ENCODE measurements around the gene TTF2.
"Not testable (repeated sequence)": the region's sequence is repeated elsewhere in the genome, so short reads cannot be mapped to it uniquely, and the experiment has no call there.

The TTF2 gene

GRCh38 chr1:117116784-117117130 is 56.6 kb downstream of the TTF2 start:
- 93 to 98% methylated on average over 3 of the region's 3 CpGs for WGBS, 2 experiments
- peaks cover 14% of the 10 kb centered on the region for H3K4me1 ChIP-seq (ENCODE audit: control insufficient read depth, insufficient read depth, low read length)
- H3K27me3 ChIP-seq (ENCODE audit: control insufficient read depth, insufficient read depth, low read length, poor library complexity, severe bottlenecking): no peaks in the 10 kb centered on the region
- H3K4me3 ChIP-seq (ENCODE audit: insufficient read depth, low read depth, low read length): no peak overlapping the region
- no peak overlapping the region for H3K27ac ChIP-seq (ENCODE audit: insufficient read depth, low read depth, low read length, poor library complexity, severe bottlenecking)
- no peaks in the 10 kb centered on the region for H3K9me3 ChIP-seq (ENCODE audit: control insufficient read depth, low read length)
- H3K36me3 ChIP-seq (ENCODE audit: control insufficient read depth, insufficient read depth, low read length): peaks cover 40% of the 10 kb centered on the region

- 90 to 95% methylated on average over 2 of the region's 2 CpGs for WGBS, 2 experiments
- peaks cover 40% of the 10 kb centered on the region for H3K36me3 ChIP-seq (ENCODE audit: control insufficient read depth, insufficient read depth, low read length)
These were observed 57.6 kb downstream of the TTF2 start for GRCh38 chr1:117117697-117118096.

DNA sequence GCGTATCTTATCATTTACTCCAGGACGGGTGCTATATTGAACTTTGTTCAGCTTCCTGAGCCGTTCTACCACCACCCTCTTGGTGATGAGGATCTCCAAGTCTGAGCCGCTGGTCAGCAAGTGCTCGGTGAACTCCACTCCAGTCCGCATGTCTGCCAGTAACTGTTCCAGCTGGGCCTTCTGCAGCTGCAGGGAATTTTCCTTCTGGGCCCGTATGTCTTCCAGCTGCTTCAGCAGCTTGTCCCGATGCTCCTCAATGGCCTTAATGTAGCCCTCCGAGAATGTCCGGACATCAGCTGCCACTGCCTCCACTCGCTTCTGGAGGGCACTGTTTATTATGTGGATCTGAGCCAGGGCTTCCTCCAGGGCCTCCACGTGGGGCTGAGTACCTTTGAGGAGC is 58.0 kb downstream of the TTF2 start:
- peaks cover 40% of the 10 kb centered on the region for H3K36me3 ChIP-seq (ENCODE audit: control insufficient read depth, insufficient read depth, low read length)
- 92 to 93% methylated on average over 12 of the region's 12 CpGs for WGBS, 2 experiments

More at GRCh38 chr1:117117697-117118096, 57.6 kb downstream of the TTF2 start:
- Histone ChIP-seq H3K4me1 (ENCODE audit: control insufficient read depth, insufficient read depth, low read length) (peaks cover 19% of the 10 kb centered on the region), H3K27ac (ENCODE audit: insufficient read depth, low read depth, low read length, poor library complexity, severe bottlenecking) (no peak overlapping the region), H3K4me3 (ENCODE audit: insufficient read depth, low read depth, low read length) (no peak overlapping the region), H3K27me3 (ENCODE audit: control insufficient read depth, insufficient read depth, low read length, poor library complexity, severe bottlenecking) (no peaks in the 10 kb centered on the region), H3K9me3 (ENCODE audit: control insufficient read depth, low read length) (no peaks in the 10 kb centered on the region)

DNA sequence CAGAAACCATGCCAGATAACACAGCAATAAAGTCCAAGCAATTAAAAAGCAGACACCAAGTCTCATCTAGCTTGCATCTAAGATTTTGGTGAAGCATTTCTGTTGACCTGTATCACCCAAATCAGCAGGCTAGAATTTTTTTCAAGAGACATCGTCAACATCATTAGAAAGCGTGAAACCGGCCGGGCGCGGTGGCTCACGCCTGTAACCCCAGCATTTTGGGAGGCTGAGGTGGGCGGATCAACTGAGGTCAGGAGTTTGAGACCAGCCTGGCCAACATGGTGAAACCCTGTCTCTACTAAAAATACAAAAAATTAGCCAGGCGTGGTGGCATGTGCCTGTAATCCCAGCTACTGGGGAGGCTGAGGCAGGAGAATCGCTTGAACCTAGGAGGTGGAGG is 59.0 kb downstream of the TTF2 start:
- Histone ChIP-seq H3K4me1 (ENCODE audit: control insufficient read depth, insufficient read depth, low read length) (peaks cover 14% of the 10 kb centered on the region), H3K36me3 (ENCODE audit: control insufficient read depth, insufficient read depth, low read length) (peaks cover 33% of the 10 kb centered on the region)
- WGBS, 2 experiments: 89 to 95% methylated on average over 10 of the region's 10 CpGs
- H3K27me3 ChIP-seq (ENCODE audit: control insufficient read depth, insufficient read depth, low read length, poor library complexity, severe bottlenecking); H3K27ac ChIP-seq (ENCODE audit: insufficient read depth, low read depth, low read length, poor library complexity, severe bottlenecking); H3K9me3 ChIP-seq (ENCODE audit: control insufficient read depth, low read length); H3K4me3 ChIP-seq (ENCODE audit: insufficient read depth, low read depth, low read length): not testable (repeated sequence)

More for the DNA sequence above, 58.0 kb downstream of the TTF2 start:
- Histone ChIP-seq H3K27me3 (ENCODE audit: control insufficient read depth, insufficient read depth, low read length, poor library complexity, severe bottlenecking) (no peaks in the 10 kb centered on the region), H3K4me1 (ENCODE audit: control insufficient read depth, insufficient read depth, low read length) (peaks cover 19% of the 10 kb centered on the region), H3K4me3 (ENCODE audit: insufficient read depth, low read depth, low read length) (no peak overlapping the region), H3K27ac (ENCODE audit: insufficient read depth, low read depth, low read length, poor library complexity, severe bottlenecking) (no peak overlapping the region), H3K9me3 (ENCODE audit: control insufficient read depth, low read length) (no peaks in the 10 kb centered on the region)

- peaks cover 17% of the 10 kb centered on the region for H3K36me3 ChIP-seq (ENCODE audit: control insufficient read depth, insufficient read depth, low read length)
- WGBS, 2 experiments: 17 to 19% methylated on average over 29 of the region's 29 CpGs
- H3K4me3 ChIP-seq (ENCODE audit: insufficient read depth, low read depth, low read length): peak overlapping the region; percentile 37
These were observed 60.9 kb downstream of the TTF2 start for GRCh38 chr1:117120774-117121588.

GRCh38 chr1:117121589-117122329 is 61.6 kb downstream of the TTF2 start, which contains the start of gene TRIM45:
Gene TRIM45 (minus strand): TSS chr1:117121749. CDS start chr1:117121201, 548 bp downstream.
- Histone ChIP-seq H3K27me3 (ENCODE audit: control insufficient read depth, insufficient read depth, low read length, poor library complexity, severe bottlenecking) (no peaks in the 10 kb centered on the region), H3K4me3 (ENCODE audit: insufficient read depth, low read depth, low read length) (peak within 1 kb of the TSS; percentile 37), H3K36me3 (ENCODE audit: control insufficient read depth, insufficient read depth, low read length) (peaks cover 14% of the 10 kb centered on the region), H3K4me1 (ENCODE audit: control insufficient read depth, insufficient read depth, low read length) (peaks cover 14% of the 10 kb centered on the region), H3K27ac (ENCODE audit: insufficient read depth, low read depth, low read length, poor library complexity, severe bottlenecking) (peak within 1 kb of the TSS; percentile 91), H3K9me3 (ENCODE audit: control insufficient read depth, low read length) (no peaks in the 10 kb centered on the region)
- WGBS, 2 experiments: 0% methylated on average over 71 of the region's 71 CpGs

More at GRCh38 chr1:117120774-117121588, 60.9 kb downstream of the TTF2 start:
- Histone ChIP-seq H3K27ac (ENCODE audit: insufficient read depth, low read depth, low read length, poor library complexity, severe bottlenecking) (peak overlapping the region; percentile 91), H3K4me1 (ENCODE audit: control insufficient read depth, insufficient read depth, low read length) (peaks cover 14% of the 10 kb centered on the region), H3K27me3 (ENCODE audit: control insufficient read depth, insufficient read depth, low read length, poor library complexity, severe bottlenecking) (no peaks in the 10 kb centered on the region), H3K9me3 (ENCODE audit: control insufficient read depth, low read length) (no peaks in the 10 kb centered on the region)

GRCh38 chr1:117122330-117123025 is 62.4 kb downstream of the TTF2 start:
- Histone ChIP-seq H3K36me3 (ENCODE audit: control insufficient read depth, insufficient read depth, low read length) (peaks cover 10% of the 10 kb centered on the region), H3K9me3 (ENCODE audit: control insufficient read depth, low read length) (no peaks in the 10 kb centered on the region), H3K27me3 (ENCODE audit: control insufficient read depth, insufficient read depth, low read length, poor library complexity, severe bottlenecking) (no peaks in the 10 kb centered on the region), H3K27ac (ENCODE audit: insufficient read depth, low read depth, low read length, poor library complexity, severe bottlenecking) (peak overlapping the region; percentile 91), H3K4me3 (ENCODE audit: insufficient read depth, low read depth, low read length) (peak overlapping the region; percentile 37), H3K4me1 (ENCODE audit: control insufficient read depth, insufficient read depth, low read length) (peaks cover 14% of the 10 kb centered on the region)
- 31 to 34% methylated on average over 32 of the region's 32 CpGs for WGBS, 2 experiments

DNA sequence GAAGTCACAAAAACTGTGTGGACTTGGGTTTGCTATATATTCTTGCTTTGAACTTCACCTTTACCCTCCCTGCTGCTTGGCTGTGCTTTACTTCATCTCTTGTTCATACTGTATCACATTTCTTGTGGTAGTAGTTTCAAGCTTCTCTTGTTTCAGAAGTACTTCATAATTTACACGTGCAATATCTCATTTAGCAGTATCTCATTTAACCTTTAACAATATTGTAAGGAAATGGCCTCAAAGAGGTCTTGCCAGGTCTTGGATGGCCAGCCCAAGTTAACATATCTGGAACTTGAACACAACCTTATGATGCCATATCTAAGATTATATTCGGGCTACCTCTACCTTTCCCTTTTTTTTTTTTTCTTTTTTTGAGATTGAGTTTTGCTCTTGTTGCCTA is 63.1 kb downstream of the TTF2 start:
- Histone ChIP-seq H3K27ac (ENCODE audit: insufficient read depth, low read depth, low read length, poor library complexity, severe bottlenecking) (no peak overlapping the region), H3K4me1 (ENCODE audit: control insufficient read depth, insufficient read depth, low read length) (peaks cover 20% of the 10 kb centered on the region), H3K27me3 (ENCODE audit: control insufficient read depth, insufficient read depth, low read length, poor library complexity, severe bottlenecking) (no peaks in the 10 kb centered on the region), H3K9me3 (ENCODE audit: control insufficient read depth, low read length) (no peaks in the 10 kb centered on the region), H3K36me3 (ENCODE audit: control insufficient read depth, insufficient read depth, low read length) (peaks cover 3% of the 10 kb centered on the region), H3K4me3 (ENCODE audit: insufficient read depth, low read depth, low read length) (no peak overlapping the region)
- 86 to 96% methylated on average over 2 of the region's 2 CpGs for WGBS, 2 experiments

DNA sequence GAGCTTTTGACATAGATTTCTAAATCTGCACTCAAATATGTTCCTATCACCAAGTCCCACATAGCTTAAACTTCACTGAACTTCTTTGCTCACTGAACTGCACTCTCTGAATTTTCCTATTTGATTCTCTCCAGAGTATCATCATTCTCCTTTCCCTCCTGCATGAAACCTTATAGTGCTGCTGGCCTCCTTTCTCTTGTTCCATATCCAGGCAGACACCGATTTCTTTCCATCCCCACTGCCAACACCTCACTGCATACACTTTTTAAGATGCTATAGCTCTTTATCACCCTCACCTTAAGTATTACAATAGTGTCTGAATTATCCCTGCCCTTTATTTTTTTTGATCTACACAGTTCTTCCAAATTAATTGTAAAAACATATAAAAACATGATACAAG is 64.5 kb downstream of the TTF2 start:
- H3K4me1 ChIP-seq (ENCODE audit: control insufficient read depth, insufficient read depth, low read length): peaks cover 23% of the 10 kb centered on the region
- no peak overlapping the region for H3K27ac ChIP-seq (ENCODE audit: insufficient read depth, low read depth, low read length, poor library complexity, severe bottlenecking)
- 91 to 97% methylated on average over 1 of the region's 1 CpG for WGBS, 2 experiments
- H3K4me3 ChIP-seq (ENCODE audit: insufficient read depth, low read depth, low read length): no peak overlapping the region
- H3K9me3 ChIP-seq (ENCODE audit: control insufficient read depth, low read length): no peaks in the 10 kb centered on the region
- H3K36me3 ChIP-seq (ENCODE audit: control insufficient read depth, insufficient read depth, low read length): no peaks in the 10 kb centered on the region
- no peaks in the 10 kb centered on the region for H3K27me3 ChIP-seq (ENCODE audit: control insufficient read depth, insufficient read depth, low read length, poor library complexity, severe bottlenecking)

GRCh38 chr1:117127795-117128194 is 67.7 kb downstream of the TTF2 start:
- Histone ChIP-seq H3K36me3 (ENCODE audit: control insufficient read depth, insufficient read depth, low read length) (no peaks in the 10 kb centered on the region), H3K27me3 (ENCODE audit: control insufficient read depth, insufficient read depth, low read length, poor library complexity, severe bottlenecking) (no peaks in the 10 kb centered on the region), H3K27ac (ENCODE audit: insufficient read depth, low read depth, low read length, poor library complexity, severe bottlenecking) (no peak overlapping the region), H3K4me3 (ENCODE audit: insufficient read depth, low read depth, low read length) (no peak overlapping the region), H3K4me1 (ENCODE audit: control insufficient read depth, insufficient read depth, low read length) (peaks cover 9% of the 10 kb centered on the region), H3K9me3 (ENCODE audit: control insufficient read depth, low read length) (no peaks in the 10 kb centered on the region)
